K562 (cell line): ENCODE data around the gene ADIPOR2.

ENCODE experiments used
- ADNP ChIP-seq: fragments of 200-800 bp; sonication (Bioruptor generic); IDR thresholded peaks from 2 replicates; pipeline ENCODE4 v1.6.1; 2016; ENCODE audit warnings: missing genetic modification characterization, missing compliant biosample characterization
- ARID3B ChIP-seq: fragments of 250-450 bp; sonication (Bioruptor Pico); IDR thresholded peaks from 2 replicates; pipeline ENCODE4 v1.4.0; 2020; ENCODE audit warnings: borderline replicate concordance
- CTCF ChIP-seq, 3 experiments: IDR thresholded peaks in 2 of 3; conservative IDR thresholded peaks in 1 of 3; 2 replicates each; pipeline ENCODE4 v1.5.1; 2011 to 2012; ENCODE audit warnings: low read length in 3 of 3, mild to moderate bottlenecking in 3 of 3, control low read depth in 2 of 3, improper control_type of control experiment in 1 of 3, inconsistent platforms in 1 of 3, low read depth in 1 of 3, mixed read lengths in 1 of 3, moderate library complexity in 1 of 3; ENCODE audit not compliant: insufficient read depth in 2 of 3
- ERF ChIP-seq: fragments of 450-650 bp; formaldehyde crosslinking; IDR thresholded peaks from 2 replicates; pipeline ENCODE4 v1.4.0; 2020; ENCODE audit warnings: mild to moderate bottlenecking, mixed read lengths
- NFATC3 ChIP-seq: fragments of 450-650 bp; IDR thresholded peaks from 2 replicates; pipeline ENCODE4 v1.6.1; 2017; ENCODE audit warnings: mild to moderate bottlenecking
- POLR2A ChIP-seq: fragments of 450-650 bp; conservative IDR thresholded peaks from 2 replicates; pipeline ENCODE4 v1.6.1; 2016
- RBM39 ChIP-seq: fragments of 200-400 bp; formaldehyde crosslinking; optimal IDR thresholded peaks from 2 replicates; pipeline ENCODE3; 2018; ENCODE audit warnings: low read depth, low read length
- TEAD1 ChIP-seq, 2 experiments: fragments of 450-650 bp in 1 of 2; sonication (generic) in 1 of 2; formaldehyde crosslinking; IDR thresholded peaks; 2 replicates each; pipeline versions ENCODE4 v1.4.0 to v1.8.0; 2020 to 2022; ENCODE audit warnings: mild to moderate bottlenecking in 2 of 2, missing genetic modification reagents in 1 of 2
- USF2 ChIP-seq: sonication (generic); formaldehyde crosslinking; IDR thresholded peaks from 2 replicates; pipeline ENCODE4 v1.5.0; 2020; ENCODE audit warnings: missing genetic modification reagents
- ZNF282 ChIP-seq: sonication (generic); formaldehyde crosslinking; IDR thresholded peaks from 2 replicates; pipeline ENCODE4 v1.8.1; 2023; ENCODE audit warnings: missing genetic modification reagents
- ZNF311 ChIP-seq: fragments of 250-450 bp; sonication (Bioruptor Pico); IDR thresholded peaks from 2 replicates; pipeline ENCODE4 v1.4.0; 2020; ENCODE audit warnings: mild to moderate bottlenecking, moderate library complexity
- TF ChIP-seq, protein P1 (sequence below): IDR thresholded peaks from 2 replicates; pipeline ENCODE4 v1.6.1; 2011; ENCODE audit not compliant: insufficient read length; ENCODE audit errors: extremely low read depth
- TF ChIP-seq, protein P2 (sequence below): fragments of 450-650 bp; IDR thresholded peaks from 2 replicates; pipeline ENCODE4 v1.6.1; 2018; ENCODE audit not compliant: partially characterized antibody
- TF ChIP-seq, protein P3 (sequence below): sonication (generic); formaldehyde crosslinking; IDR thresholded peaks from 2 replicates; pipeline ENCODE4 v1.8.0; 2022; ENCODE audit warnings: mild to moderate bottlenecking, low read depth, missing genetic modification reagents

- TF ChIP-seq ADNP (tag) (no peak), CTCF (IDR thresholded peaks at IDR 0.05 in 2 of 3, conservative IDR thresholded peaks at IDR 0.05 in 1 of 3; ENCODE audit: insufficient read depth in 2 of 3, low read depth in 1 of 3, low read length in 3 of 3) (no peak), ZNF282 (CRISPR knock-in tag) (no peak), TEAD1 (CRISPR knock-in tag; IDR thresholded peaks at IDR 0.05) (no peak), ZNF311 (CRISPR knock-in tag) (no peak), USF2 (CRISPR knock-in tag) (no peak), RBM39 (no peak), NFATC3 (no peak), POLR2A (no peak), ERF (CRISPR knock-in tag) (no peak), ARID3B (no peak)
- TF ChIP-seq, protein P1, sequence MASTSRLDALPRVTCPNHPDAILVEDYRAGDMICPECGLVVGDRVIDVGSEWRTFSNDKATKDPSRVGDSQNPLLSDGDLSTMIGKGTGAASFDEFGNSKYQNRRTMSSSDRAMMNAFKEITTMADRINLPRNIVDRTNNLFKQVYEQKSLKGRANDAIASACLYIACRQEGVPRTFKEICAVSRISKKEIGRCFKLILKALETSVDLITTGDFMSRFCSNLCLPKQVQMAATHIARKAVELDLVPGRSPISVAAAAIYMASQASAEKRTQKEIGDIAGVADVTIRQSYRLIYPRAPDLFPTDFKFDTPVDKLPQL: no peak
- TF ChIP-seq, protein P2, sequence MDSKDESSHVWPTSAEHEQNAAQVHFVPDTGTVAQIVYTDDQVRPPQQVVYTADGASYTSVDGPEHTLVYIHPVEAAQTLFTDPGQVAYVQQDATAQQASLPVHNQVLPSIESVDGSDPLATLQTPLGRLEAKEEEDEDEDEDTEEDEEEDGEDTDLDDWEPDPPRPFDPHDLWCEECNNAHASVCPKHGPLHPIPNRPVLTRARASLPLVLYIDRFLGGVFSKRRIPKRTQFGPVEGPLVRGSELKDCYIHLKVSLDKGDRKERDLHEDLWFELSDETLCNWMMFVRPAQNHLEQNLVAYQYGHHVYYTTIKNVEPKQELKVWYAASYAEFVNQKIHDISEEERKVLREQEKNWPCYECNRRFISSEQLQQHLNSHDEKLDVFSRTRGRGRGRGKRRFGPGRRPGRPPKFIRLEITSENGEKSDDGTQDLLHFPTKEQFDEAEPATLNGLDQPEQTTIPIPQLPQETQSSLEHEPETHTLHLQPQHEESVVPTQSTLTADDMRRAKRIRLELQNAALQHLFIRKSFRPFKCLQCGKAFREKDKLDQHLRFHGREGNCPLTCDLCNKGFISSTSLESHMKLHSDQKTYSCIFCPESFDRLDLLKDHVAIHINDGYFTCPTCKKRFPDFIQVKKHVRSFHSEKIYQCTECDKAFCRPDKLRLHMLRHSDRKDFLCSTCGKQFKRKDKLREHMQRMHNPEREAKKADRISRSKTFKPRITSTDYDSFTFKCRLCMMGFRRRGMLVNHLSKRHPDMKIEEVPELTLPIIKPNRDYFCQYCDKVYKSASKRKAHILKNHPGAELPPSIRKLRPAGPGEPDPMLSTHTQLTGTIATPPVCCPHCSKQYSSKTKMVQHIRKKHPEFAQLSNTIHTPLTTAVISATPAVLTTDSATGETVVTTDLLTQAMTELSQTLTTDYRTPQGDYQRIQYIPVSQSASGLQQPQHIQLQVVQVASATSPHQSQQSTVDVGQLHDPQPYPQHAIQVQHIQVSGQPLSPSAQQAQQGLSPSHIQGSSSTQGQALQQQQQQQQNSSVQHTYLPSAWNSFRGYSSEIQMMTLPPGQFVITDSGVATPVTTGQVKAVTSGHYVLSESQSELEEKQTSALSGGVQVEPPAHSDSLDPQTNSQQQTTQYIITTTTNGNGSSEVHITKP: no peak
- TF ChIP-seq, protein P3, sequence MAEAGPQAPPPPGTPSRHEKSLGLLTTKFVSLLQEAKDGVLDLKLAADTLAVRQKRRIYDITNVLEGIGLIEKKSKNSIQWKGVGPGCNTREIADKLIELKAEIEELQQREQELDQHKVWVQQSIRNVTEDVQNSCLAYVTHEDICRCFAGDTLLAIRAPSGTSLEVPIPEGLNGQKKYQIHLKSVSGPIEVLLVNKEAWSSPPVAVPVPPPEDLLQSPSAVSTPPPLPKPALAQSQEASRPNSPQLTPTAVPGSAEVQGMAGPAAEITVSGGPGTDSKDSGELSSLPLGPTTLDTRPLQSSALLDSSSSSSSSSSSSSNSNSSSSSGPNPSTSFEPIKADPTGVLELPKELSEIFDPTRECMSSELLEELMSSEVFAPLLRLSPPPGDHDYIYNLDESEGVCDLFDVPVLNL (CRISPR knock-in tag): no peak
Measured at GRCh38 chr12:1832801-1833595, 142.1 kb downstream of the ADIPOR2 start.
